ENCODE results near the gene RAD9B.

DNA sequence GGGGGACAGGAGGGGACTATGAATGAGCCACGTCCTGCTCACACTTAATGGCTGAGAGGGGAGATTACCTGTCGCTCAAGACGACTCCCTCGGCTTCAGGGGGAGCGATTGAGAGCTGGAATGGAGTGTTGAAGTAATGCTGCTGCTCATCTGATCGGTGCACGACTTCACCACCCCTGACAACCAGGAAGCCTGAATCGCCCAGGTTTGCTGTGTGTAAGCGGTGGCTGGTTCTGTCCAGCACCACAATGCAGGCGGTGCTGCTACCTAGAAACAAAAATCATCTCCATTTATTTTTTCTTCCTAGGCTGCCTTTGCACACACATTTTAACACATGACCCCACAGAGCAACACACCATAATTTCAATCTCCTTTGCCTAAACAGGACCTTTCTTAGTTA, 43.7 kb downstream of the RAD9B start:
- TF ChIP-seq, protein P1, sequence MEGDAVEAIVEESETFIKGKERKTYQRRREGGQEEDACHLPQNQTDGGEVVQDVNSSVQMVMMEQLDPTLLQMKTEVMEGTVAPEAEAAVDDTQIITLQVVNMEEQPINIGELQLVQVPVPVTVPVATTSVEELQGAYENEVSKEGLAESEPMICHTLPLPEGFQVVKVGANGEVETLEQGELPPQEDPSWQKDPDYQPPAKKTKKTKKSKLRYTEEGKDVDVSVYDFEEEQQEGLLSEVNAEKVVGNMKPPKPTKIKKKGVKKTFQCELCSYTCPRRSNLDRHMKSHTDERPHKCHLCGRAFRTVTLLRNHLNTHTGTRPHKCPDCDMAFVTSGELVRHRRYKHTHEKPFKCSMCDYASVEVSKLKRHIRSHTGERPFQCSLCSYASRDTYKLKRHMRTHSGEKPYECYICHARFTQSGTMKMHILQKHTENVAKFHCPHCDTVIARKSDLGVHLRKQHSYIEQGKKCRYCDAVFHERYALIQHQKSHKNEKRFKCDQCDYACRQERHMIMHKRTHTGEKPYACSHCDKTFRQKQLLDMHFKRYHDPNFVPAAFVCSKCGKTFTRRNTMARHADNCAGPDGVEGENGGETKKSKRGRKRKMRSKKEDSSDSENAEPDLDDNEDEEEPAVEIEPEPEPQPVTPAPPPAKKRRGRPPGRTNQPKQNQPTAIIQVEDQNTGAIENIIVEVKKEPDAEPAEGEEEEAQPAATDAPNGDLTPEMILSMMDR (IDR thresholded peaks at IDR 0.05) = no peak
- no peak for TF ChIP-seq EP300 (IDR thresholded peaks at IDR 0.05)
- no peak for TF ChIP-seq CBX2 (IDR thresholded peaks at IDR 0.05; ENCODE audit: borderline replicate concordance, low read depth)
- no peak for TF ChIP-seq POLR2AphosphoS2 (conservative IDR thresholded peaks at IDR 0.05; ENCODE audit: low read length)
- no peak for TF ChIP-seq RNF2 (IDR thresholded peaks at IDR 0.05; ENCODE audit: borderline replicate concordance, low read depth)
